ENCODE results near the gene CREBRF. TPM values are rescaled to one million over a fixed set of nuclear protein-coding genes. Genes with fewer than 3 reads are reported as not detected.
A peak's percentile ranks its signal among the peaks of the same experiment; 100 is the strongest.

CREBRF gene
- total RNA-seq, 6 experiments from 2014 or later, result 6.5 to 15.7 (median 12.6) TPM

DNA sequence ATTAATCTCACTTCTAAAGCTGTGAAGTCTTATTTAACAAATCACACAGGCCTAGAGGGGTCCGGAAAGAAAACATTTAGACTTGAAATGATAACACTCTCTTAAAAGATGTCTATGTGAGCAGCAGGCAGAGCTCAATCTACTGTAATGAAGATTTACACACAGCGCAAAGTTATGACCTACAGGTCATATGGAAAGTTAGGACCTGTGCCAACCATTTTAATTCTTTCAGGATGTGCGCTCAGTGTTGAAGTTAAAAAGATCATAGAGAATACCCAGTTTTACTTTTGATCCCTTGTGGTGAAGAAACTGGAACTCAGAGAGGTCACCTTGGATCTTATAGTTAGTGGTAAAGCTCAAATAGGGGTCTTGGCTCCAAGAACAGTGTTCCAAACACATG lies 3.1 kb upstream of the CREBRF start:
- Histone ChIP-seq H3K9me3 (no peaks in the 10 kb centered on the region), H3K27me3 (no peaks in the 10 kb centered on the region), H3K4me3 (no peak overlapping the region), H3K4me1 (peaks cover 0 to 14% (median under 1%) of the 10 kb centered on the region in 4 donors), H3K27ac (no peak overlapping the region), H3K36me3 (no peaks in the 10 kb centered on the region)
- DNase-seq (no peak), ATAC-seq (no peak)
- intact Hi-C loops (cut with DNase I), result no loop called here
- 67% methylated on average over 3 of the region's 3 CpGs for WGBS (ENCODE audit: insufficient coverage, low coverage, low lambda C conversion rate, missing lambda C conversion rate)
- no peak for TF ChIP-seq POLR2A (IDR thresholded peaks at IDR 0.05)
- no peak for TF ChIP-seq CTCF (IDR thresholded peaks at IDR 0.05)

GRCh38 chr5:173055042-173055721 lies 970 bp upstream of the CREBRF start:
- H3K9me3 ChIP-seq, result no peaks in the 10 kb centered on the region
- no peak for TF ChIP-seq CTCF (IDR thresholded peaks at IDR 0.05)
- no peak for TF ChIP-seq POLR2A (IDR thresholded peaks at IDR 0.05)

GRCh38 chr5:173055722-173055982 lies 500 bp upstream of the CREBRF start:
- intact Hi-C loops (cut with DNase I), result no loop called here
- ATAC-seq, result no peak
- Histone ChIP-seq H3K27me3 (no peaks in the 10 kb centered on the region), H3K36me3 (no peaks in the 10 kb centered on the region), H3K4me3 (peak overlapping the region; percentile 96 to 99 (median 98)), H3K27ac (peak overlapping the region in 1 of 3 donors; percentile 98), H3K4me1 (peaks cover 0 to 24% (median 3%) of the 10 kb centered on the region in 4 donors), H3K9me3 (no peaks in the 10 kb centered on the region)
- no peak for DNase-seq
- no peak for TF ChIP-seq POLR2A (IDR thresholded peaks at IDR 0.05)
- TF ChIP-seq CTCF (IDR thresholded peaks at IDR 0.05), result no peak
- 0% methylated on average over 11 of the region's 11 CpGs for WGBS (ENCODE audit: insufficient coverage, low coverage, low lambda C conversion rate, missing lambda C conversion rate)

More at GRCh38 chr5:173055042-173055721, 970 bp upstream of the CREBRF start:
- no peaks in the 10 kb centered on the region for H3K36me3 ChIP-seq
- H3K27me3 ChIP-seq, result no peaks in the 10 kb centered on the region
- DNase-seq, result no peak
- H3K27ac ChIP-seq, result no peak overlapping the region
- peaks cover 0 to 24% (median 3%) of the 10 kb centered on the region in 4 donors for H3K4me1 ChIP-seq
- intact Hi-C loops (cut with DNase I), result no loop called here
- WGBS (ENCODE audit: insufficient coverage, low coverage, low lambda C conversion rate, missing lambda C conversion rate), result 19% methylated on average over 10 of the region's 10 CpGs
- peak overlapping the region; percentile 96 to 99 (median 98) for H3K4me3 ChIP-seq
- ATAC-seq, result no peak

DNA sequence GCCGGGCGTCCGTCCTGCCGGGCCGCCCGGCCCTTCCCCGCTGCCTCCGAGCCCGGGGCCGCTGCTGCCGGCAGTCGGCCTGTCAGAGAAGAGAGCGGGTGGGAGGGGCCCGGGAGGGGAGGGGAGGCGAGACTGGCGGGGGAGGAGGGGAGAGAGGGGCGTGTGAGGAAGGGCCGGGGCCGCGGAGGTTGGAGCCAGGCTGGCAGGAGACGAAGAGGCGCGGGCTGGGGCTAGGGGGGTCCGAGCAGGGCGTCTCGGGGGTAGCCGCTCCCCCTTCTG lies 570 bp downstream of the CREBRF start:
- no CpG with 5 or more reads among the region's 27 CpGs for WGBS (ENCODE audit: insufficient coverage, low coverage, low lambda C conversion rate, missing lambda C conversion rate)
- Histone ChIP-seq H3K27ac (peak overlapping the region; percentile 96 to 100 (median 98)), H3K4me3 (peak overlapping the region; percentile 96 to 99 (median 98)), H3K36me3 (no peaks in the 10 kb centered on the region), H3K9me3 (no peaks in the 10 kb centered on the region), H3K4me1 (peaks cover 0 to 24% (median 3%) of the 10 kb centered on the region in 4 donors), H3K27me3 (no peaks in the 10 kb centered on the region)
- DNase-seq (no peak), ATAC-seq (peak; percentile 59 to 72 (median 66))
- TF ChIP-seq CTCF (IDR thresholded peaks at IDR 0.05) (no peak), POLR2A (IDR thresholded peaks at IDR 0.05) (no peak)
- intact Hi-C loops (cut with DNase I), result no loop called here

Data from right lobe of liver (tissue), 6 donors.